Stimulated activated CD4-positive, alpha-beta T cell treated with anti-CD3 and anti-CD28 coated beads, Interleukin-15, amount 100 ng/mL, for 1 hour (primary cell): ENCODE measurements around the gene PPEF1.

Experiments used
- DNase-seq, 2 donors: peaks; one replicate each; pipeline ENCODE4 v3.0.0-alpha.2; 2020; ENCODE audit warnings: low read depth in 1 of 2, low spot score in 1 of 2

Gene PPEF1

GRCh38 chrX:18707426-18708049 is at the start of gene PPEF1:
TSS of gene PPEF1 (plus strand) at chrX:18707645. CDS start at chrX:18707781, 136 bp downstream.
- DNase-seq = no peak

DNA sequence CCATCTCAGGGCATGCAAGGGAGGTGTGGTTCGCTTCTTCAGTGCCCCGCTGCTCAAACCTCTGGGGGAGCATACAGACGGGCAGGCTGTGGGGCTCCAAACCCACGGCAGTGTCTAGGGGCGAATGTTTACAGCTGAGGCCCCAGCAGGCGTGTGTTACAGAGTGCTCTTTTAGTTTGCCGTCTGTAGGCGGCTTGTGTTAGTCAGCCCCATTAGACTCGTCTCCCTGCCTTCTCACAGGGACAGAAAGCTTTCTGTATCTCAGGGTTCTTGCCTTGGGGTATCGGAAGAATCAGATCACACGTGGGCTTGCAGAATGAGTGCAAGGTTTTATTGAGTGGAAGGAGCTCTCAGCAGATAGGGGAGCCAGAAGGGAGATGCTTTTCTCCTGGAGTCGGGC is 46.2 kb upstream of the PPEF1 start:
- no peak for DNase-seq

DNA sequence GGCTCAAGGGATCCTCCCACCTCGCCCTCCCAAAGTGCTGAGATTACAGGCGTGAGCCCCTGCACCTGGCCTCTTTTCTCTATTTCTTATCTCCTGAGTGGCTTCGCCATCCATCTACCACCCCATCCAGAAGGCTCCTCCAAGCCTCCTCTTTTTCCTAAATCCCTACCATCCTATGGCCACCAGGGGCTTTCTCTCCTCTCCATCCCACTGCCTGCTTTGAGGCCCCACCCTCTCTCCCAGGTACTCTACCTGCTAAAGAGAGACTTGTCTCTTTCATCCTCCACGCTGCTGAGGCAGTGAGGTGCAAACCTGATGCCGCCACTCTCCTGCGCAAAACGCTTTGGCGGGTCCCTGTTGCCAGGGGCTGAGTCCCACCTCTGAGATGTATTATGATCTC is 42.5 kb upstream of the PPEF1 start:
- DNase-seq = no peak

DNA sequence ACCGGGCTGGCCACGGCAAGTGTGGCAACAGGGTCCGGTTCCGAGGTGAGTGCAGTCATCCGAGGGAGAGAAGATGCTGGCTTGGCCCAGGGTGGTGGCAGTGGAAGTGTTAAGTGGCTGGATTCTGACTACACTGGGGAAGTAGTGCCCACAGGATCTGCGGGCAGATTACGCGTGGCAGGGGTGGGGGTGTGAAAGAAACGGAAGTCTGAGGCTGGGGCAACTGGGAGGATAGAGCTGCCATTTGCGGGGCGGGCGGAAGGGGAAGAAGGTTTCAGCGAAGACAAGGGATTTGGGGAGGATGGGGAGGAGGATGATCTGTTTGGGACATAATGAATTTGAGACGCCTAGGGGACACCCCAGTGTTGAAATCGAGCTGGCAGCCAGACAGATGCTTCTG is 40.8 kb upstream of the PPEF1 start:
- DNase-seq = no peak

DNA sequence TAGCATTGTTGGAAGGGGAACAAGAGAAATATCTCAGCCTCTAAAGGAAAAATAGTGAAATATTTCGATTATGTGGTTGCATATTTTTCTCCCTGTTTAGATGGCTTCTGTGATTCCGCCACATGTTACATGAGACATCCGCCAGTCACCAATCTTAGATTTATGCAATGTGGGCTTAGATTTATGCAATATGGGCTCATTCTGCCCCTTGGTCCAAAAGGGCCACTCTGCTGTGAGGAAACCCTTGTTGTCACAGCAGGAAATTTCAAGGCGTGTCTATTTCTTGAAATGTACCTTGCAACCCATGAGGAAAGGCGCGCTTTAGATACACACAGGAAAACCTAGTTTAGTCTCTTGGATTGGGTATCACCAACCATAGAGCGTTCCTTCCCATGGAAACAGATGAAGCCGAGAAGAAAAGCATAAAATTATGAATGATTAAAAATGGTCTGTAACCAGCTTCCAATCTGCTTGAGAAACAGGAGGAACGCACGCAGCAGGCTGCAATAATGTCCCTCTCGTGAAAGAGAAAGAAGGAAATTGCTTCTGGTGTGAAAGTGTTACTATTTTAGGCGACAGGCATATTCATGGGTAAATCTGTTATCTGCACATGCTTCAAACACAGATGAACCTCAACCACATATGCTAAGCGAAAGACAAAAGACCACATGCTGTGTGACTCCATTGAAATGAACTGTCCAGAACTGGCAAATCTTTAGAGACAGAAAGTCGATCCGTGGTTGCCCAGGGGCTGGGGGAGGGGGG is 39.2 kb upstream of the PPEF1 start:
- no peak for DNase-seq

GRCh38 chrX:18672008-18672407 is 35.4 kb upstream of the PPEF1 start, which contains the start of gene RS1:
TSS of gene RS1 (minus strand) at chrX:18672108. CDS start at chrX:18672068, 40 bp downstream.
- DNase-seq = no peak

DNA sequence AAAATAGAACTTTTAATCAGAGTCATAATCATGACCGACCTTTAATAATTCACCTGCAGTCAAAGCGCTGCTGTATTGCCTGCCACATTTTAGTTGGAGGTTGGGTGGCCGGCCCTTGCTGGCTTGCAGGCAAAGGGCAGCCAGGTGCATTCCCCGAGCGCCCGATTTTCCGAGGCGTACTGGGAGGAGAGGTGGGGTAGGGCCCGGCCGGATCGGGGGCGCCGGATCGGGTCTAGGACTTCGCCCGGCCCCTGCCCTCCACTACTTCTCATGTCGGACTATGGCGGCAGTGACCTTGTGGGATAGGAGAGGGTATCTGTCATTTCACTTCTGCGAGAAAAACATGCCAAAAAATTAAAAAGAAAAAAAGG is 33.0 kb upstream of the PPEF1 start:
- peak in 1 of 2 donors; percentile 11 for DNase-seq

- DNase-seq = peak; percentile 65 to 67
Observed at GRCh38 chrX:18674788-18675735, 32.4 kb upstream of the PPEF1 start.

- no peak for DNase-seq
Observed at GRCh38 chrX:18676050-18676449, 31.4 kb upstream of the PPEF1 start.

DNA sequence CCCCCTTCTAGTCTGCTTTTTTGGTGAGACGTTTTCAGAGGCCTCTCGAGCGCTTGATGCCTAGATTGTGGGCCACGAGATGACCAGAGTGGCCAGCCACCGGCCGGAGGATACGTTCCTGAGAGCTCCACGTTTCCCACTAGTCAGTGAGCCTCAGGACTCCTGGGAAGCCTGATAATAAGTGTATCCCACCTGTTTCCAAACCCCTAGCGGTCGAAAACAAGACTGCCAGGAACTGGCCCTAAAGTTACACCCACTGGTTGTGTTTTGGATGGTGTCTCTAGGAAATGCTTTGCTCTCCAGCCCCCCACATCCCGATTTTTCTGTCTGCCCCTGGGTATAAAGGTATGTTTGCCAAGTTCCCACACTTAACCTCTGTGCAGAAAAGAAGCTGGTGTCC is 31.0 kb upstream of the PPEF1 start:
- no peak for DNase-seq

GRCh38 chrX:18677161-18677869 is 30.1 kb upstream of the PPEF1 start:
- DNase-seq = no peak

DNA sequence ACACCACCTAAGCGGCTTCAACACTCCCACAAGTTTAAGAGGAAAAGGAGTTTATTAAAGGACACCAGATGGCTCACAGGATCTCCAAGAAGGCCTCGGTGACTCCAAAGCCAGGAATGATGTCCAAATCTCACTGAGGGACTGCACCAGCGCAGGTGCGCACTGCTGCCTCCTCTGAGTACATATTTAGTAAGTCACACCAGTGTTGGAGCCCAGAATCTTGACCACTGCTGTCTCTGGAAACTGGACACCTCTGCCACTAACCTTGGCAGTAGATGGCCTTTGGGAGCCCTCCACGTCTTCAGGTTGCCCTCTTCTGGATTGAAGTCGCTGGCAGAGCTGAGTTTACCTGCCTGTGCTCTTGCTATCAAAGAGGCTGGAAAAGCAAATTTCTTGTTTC is 25.4 kb upstream of the PPEF1 start:
- DNase-seq = no peak

DNA sequence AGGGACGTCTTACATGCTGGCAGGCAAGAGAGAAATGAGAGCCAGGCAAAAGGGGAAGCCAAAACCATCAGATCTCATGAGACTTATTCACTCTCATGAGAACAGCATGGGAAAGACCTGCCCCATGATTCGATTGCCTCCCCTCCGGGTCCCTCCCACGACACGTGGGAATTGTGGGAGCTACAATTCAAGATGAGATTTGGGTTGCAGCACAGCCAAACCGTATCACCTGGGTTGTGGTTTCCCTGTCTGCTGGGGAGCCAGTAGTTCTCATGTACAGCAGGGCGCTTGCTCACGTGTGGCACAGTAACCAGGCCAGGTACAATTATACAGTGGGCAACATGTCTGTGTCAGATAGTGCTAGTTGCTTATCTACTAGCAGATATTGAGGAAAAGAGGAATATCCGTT is 24.5 kb upstream of the PPEF1 start:
- no peak for DNase-seq

- no peak for DNase-seq
Observed at GRCh38 chrX:18687856-18688495, 19.5 kb upstream of the PPEF1 start.

DNA sequence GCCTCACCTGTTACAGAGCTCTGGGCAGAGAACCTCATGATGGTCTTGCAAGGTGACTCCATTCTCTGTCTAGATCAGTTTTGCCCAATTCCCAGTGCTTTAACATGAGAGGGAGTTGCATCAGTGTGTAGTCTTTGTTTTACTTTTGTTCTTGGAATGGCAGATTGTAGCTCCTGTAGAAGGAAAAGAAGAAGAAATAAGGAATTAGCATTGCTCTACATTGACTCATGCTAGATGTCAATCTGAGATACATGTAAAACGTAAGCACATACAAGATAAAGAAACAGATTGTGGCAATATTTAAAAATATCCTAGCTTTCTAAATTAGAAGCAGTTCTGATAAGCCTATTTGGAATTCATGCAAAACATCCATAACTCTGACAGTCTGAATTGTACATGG is 16.0 kb upstream of the PPEF1 start:
- DNase-seq = no peak

DNA sequence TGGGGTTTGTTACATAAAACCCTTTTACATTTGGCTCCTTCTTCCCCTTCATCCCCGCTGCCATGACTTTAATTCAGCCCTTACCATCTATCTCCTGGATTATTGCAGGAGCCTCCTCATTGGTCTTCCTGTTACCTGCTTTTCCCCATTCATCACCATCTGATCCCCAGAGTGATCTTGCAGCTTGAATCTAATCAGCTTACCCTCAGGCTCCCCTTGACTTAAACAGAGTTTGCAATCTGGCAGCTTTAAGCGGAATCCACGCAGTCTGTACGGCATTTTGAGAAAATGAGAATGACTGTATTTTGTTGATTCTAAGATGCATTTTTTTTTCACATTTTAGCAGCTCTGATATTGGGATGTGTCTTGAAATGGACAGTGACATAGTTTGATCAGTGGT is 14.9 kb upstream of the PPEF1 start:
- no peak for DNase-seq

DNA sequence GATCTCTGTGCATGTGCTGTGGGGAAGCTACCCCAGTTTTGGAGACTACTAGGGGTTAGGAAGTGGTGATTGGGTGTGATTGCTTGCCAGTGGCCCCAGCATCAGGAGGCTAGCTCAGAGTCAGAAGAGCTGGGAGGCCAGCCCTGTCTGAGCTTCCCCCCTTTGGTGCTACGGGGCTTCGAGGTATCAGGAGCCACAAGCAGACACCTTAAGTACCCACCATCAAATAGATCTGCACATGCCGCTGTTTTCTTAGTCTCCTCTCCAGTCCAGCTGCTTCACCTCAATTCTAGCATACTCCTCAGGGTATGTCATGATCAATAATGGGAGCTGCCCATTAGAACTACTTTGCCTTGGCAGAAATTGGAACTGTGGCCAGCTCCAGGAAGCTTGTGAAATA is 10.8 kb upstream of the PPEF1 start:
- DNase-seq = no peak

DNA sequence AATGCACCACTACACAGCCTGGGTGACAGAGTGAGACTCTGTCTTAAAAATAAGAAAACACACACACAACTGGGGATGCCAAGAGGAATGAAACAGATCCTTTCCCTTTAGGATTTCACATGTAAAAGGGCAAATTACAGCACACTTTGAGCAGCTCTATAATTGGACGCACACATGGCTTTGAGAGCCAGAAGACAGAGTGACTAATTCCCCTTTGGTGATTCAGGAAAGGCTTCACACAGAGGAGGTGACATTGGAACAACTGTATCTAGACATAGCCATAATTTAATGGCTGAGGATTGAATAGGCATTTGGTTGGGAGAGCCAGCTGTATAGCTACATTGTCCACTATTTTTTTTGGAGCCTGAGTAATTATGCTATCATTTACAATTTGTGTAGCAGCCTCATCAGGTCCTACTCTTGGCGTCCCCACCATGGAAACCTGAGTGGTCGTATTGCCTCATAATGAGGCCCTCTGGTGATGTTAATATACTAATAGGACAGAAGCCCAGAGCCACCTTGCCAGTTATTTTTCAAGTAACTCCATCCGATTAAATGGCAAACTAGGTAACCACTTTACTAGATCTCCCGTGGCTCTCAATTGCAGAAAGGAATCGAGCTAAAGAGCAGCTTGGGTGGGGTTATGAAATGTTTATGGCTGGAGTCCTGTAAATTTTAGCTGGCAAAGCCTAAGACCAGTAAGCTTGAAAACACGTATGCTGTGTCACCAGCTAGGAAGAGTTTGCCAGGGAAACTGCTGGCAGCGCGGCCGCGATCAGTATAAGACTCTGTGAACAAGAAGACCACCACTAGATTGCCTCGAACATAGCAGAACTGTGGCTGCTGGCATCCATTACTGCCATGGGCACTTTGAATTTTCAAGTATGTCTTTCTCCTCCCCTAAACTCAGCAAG is 8.5 kb upstream of the PPEF1 start:
- no peak for DNase-seq

- DNase-seq = no peak
Observed at GRCh38 chrX:18701621-18702361, 5.7 kb upstream of the PPEF1 start.
